PC-9 (cell line): Measurements from ENCODE around the gene MBOAT2.

Source experiments
- CTCF ChIP-seq: fragments of 200-600 bp; sonication (generic); conservative IDR thresholded peaks from 2 replicates; pipeline ENCODE4 v1.6.1; 2017; ENCODE audit warnings: mixed run types, antibody characterized with exemption, mild to moderate bottlenecking, moderate library complexity
- EZH2 ChIP-seq: fragments of 200-600 bp; sonication (generic); IDR thresholded peaks from 2 replicates; pipeline ENCODE4 v1.8.0; 2017; ENCODE audit warnings: antibody characterized with exemption, low read depth

- TF ChIP-seq EZH2 (no peak), CTCF (no peak)
Observed at GRCh38 chr2:8976442-8977259, 26.8 kb downstream of the MBOAT2 start.
